ENCODE data around the gene COL1A2.

Gene COL1A2

DNA sequence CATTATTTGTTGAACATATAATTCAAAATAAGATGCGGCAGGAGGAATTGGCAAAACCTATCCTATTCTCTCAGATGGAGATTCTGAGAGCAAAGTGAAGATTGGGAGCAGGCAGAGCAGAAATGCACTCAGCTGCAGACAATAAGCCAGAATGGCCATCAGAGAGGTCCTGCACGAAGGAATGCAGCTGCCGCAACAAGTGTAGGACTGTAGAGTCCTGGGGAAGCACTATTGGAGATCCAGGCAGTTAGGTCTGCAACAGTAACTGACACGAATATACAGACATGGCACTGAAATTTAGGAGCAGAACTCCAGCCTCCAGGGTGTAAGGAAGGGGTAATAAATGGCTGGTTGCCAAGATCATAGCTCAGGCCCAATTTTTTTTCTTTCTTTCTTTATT lies 10.4 kb upstream of the COL1A2 start:
- DNase-seq (ENCODE audit: low spot score): no peak

DNA sequence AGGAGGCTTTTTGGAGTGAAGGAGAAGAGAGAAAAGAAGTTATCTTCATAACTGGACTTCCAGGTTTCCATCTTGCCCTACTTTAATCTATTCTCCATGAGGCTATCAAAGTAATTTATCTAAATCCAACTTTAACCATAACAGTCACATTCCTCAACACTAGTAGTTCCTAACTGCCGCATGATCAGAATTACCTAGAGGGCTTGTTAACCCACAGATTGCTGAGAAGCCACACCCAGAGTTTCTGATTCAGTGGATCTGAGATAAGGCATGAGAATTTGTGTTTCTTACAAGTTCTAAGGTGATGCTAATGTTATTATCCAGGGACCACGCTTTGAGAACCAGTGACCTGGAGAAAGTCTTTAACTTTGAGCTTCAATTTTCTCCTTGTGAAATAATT lies 8.3 kb upstream of the COL1A2 start:
- DNase-seq (ENCODE audit: low spot score): no peak

DNA sequence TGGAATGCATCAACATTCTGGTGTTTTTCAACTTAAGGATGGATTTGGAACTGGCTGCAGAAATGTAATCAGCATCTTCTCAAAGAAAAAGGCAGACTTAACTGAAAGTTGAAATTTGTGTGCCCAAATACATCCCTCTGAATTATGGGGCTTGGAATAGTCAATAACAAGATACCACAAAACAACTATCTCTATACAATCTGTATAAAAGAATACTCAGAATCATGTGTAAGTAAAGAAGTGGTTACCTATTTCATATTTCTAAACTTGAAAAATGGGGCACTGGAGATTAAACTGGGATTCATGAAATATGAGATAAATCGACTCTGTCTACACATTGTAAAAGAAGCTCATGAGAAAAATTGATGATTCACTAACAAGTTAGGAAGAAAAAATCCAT lies 6.2 kb upstream of the COL1A2 start:
- DNase-seq (ENCODE audit: low spot score): no peak

DNA sequence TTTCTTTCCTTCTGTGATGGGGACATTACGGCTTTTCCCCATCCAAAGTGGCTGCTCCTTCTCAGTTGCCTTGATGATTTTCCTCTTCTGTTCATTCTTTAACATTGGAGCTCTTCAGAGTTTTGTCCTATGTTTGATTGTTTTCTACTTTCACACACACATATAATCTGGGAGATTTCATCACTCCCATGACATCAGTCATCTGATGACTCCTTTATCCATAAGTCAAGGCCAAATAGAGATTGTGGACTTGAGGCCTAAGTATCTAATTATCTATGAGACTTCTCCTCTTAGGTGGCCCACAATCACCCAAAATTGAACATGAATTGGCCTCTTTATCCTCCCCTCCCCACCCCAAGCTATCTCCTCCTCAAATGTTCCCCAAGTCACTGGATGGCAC lies 5.3 kb upstream of the COL1A2 start:
- DNase-seq (ENCODE audit: low spot score): no peak

DNA sequence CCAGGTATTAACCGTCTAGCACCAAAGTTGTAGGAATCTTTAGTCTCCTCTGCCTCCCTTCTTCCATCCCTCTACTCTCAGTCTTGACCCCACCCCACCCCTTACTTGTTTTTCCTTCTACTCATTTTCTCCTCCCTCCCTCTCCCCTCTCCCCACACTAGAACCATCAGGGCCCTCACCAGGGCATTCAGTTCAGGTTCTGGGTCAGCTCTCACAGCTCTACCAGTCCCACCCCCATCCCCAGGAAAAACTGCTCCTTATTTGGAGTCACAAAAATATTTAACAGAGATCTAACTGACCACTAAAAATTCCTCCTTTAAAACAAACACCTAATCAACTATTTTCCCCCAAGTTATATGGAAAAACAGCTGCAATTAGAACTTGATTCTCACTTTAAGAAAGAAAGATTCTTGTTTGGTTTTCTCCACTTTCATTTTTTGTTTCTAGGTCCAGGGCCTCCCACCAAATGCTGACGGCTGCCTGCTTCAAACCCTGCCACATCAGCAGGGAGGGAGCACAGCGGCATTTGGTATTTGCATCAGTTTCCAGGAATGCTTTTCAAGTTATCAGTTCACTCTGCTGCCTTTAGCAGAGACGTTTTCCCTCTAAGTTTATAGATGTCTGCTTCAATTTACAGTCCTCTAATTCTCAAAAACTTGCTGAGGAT lies 2.8 kb upstream of the COL1A2 start:
- no peak for DNase-seq (ENCODE audit: low spot score)

- DNase-seq (ENCODE audit: low spot score): no peak
These were observed 2.3 kb upstream of the COL1A2 start for GRCh38 chr7:94392393-94392786.

GRCh38 chr7:94393246-94394108 lies 1.2 kb upstream of the COL1A2 start:
- DNase-seq (ENCODE audit: low spot score): no peak

DNA sequence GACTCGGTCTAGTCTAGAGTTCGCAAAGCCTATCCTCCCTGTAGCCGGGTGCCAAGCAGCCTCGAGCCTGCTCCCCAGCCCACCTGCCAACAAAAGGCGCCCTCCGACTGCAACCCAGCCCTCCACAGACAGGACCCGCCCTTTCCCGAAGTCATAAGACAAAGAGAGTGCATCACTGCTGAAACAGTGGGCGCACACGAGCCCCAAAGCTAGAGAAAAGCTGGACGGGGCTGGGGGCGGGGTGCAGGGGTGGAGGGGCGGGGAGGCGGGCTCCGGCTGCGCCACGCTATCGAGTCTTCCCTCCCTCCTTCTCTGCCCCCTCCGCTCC lies 622 bp upstream of the COL1A2 start:
- no peak for DNase-seq (ENCODE audit: low spot score)

DNA sequence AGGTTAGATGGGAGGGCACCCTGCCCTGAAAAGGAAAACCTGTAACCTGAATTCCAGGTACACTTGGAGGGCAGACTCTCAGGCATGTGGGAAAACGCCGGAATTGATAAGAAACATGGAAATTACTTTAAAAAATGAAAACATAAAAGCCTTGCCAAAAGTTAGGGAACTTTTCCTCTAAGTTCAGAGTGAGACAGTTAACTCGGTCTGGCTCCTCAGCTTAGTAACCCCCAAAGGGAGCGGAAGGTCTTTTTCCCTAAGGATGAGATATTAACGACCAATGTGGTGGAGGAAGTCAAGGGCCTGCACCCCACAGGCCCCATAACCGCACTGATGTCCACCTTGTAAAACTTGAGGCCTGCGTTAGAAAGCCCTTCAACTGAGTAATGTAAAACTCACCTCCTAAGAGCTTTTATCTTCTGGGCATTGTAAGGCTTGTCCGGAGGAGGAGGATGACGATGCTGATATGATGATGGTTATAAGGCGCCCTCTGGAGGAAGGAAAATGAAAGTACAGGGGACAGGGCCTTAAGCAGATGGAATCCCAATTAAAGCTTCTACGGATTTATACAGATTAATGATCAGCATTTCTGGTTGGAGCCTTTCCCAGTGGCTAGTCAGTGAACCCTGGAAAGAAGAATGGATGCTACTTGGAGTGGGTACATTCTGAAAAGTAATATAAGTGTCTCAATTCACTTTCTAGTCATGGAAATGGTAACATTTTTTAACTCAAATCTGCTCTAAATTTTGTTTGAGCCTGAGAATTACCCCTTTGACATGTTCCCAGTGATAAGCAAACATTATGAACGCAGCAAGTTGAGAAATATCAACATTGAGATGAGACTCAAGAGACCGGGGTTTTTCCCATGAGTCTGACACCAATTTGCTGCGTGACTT lies 694 bp downstream of the COL1A2 start:
- peak; percentile 82 for DNase-seq (ENCODE audit: low spot score)

GRCh38 chr7:94396037-94396431 lies 1.3 kb downstream of the COL1A2 start:
- DNase-seq (ENCODE audit: low spot score): no peak

DNA sequence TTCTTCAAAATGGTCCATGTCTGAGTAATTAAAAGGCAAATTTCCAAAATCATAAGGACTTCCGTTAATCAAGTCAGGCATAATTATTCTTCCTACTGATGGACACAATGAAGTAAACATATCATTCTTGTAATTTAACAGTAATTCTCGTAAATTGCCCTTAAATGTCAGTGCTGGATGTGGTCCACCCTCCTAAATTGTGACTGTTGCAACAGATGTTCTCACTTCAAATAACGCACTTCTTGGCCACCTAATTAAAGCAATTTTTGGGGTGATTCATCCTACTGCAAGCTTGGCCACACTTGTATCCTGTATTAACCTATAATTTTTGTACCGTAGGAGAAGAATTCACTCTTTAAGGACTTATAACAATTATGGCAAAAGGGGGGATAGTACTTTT lies 1.9 kb downstream of the COL1A2 start:
- no peak for DNase-seq (ENCODE audit: low spot score)

DNA sequence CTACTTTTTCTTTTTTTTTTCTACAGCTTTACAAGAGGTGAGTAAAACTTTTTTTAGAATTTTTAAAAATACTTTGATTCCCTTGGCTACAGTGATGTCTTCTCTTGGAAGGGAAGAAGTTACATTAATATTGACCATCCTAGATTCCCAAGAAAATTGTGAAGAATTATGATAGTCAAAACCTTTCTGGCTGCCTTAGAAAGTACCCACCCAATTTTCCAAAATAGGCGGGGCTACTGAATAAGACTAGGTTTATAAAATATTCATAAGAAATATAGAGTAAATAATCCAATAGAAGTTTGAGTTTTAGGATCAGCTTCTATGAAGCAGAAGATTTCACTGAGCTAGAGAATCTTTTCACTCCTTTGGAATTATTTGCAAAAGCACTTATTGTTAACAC lies 3.0 kb downstream of the COL1A2 start:
- DNase-seq (ENCODE audit: low spot score): no peak

DNA sequence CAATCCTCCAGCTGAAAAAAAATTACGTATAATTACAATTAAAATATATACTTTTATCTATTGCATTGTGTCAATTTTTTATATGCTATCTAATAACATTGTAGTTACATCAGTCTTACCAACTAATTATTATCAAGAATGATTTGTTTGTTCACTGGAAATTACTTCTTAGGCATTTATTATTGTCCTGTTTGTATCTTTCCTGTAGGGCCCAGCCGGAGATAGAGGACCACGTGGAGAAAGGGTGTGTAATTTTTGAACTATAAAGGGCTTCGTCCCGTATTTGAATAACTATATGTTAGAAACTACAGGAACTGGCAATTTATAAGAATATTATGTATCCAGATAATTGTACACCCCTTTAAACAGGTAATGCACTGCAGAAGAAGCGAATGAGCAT lies 4.1 kb downstream of the COL1A2 start:
- no peak for DNase-seq (ENCODE audit: low spot score)

DNA sequence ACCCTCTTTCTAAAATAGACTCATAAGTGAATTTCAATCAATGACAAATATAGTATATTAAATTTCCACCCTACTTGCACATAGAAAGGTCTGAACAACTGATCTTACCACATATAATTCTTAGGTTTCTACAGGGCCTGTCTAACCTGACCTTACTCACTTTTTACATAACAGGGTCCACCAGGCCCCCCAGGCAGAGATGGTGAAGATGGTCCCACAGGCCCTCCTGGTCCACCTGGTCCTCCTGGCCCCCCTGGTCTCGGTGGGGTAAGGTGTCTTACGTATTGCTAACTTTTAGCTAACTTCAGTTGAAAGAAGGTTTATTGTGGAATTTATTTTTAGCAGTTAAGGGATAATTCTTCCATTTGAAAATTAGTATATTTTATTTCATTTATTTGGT lies 5.3 kb downstream of the COL1A2 start:
- no peak for DNase-seq (ENCODE audit: low spot score)

DNA sequence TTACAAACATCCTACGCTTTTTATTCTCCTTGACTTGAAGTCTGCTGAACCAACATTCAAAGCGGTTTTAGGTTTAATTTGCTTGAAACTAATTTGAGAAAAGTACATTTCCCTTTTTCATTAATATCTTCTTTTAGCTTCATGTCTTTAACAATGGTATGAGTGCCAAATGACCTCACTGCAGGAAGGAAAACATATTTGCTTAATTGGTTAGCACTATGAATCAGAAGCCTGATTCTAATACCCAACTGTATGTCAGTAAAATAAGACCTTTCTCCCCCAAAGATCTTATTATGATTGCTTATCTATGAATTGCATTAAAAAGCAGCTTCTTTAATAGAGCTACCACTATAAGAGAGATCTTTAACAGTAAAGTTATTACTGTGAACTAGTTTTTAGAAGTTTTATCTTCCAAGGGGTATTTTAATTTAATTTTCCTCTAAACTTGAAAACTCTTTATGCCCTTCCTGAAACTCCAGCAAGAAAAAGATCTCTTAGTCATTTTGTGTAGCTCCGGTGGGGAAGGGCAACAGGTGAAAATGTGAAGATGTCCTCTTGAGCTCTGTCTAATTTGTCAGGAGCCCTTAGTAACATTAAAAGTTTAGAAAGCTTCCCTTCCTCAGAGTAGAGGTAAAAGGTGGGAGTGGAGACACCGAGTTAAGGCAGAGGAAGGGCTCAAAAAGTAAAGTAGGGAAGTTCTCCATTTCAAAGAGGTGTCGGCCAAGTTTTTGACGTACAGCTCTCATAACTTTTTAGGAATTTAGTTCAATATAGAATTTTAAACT lies 6.1 kb downstream of the COL1A2 start:
- no peak for DNase-seq (ENCODE audit: low spot score)

DNA sequence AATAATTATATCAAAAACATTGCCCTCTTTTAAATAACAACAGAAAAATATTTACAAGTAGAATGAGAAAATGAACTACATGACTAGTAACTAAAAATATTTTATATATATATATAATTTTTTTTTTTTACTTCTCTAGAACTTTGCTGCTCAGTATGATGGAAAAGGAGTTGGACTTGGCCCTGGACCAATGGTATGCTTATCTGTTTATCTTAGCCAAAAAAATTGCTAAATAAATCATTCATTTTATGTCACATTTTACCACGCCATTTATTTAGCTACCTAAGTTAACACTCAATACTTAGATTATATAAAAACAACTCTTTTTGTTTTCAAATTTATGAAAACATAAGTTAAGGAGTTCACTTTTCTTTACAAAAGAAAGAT lies 6.7 kb downstream of the COL1A2 start:
- DNase-seq (ENCODE audit: low spot score): no peak

DNA sequence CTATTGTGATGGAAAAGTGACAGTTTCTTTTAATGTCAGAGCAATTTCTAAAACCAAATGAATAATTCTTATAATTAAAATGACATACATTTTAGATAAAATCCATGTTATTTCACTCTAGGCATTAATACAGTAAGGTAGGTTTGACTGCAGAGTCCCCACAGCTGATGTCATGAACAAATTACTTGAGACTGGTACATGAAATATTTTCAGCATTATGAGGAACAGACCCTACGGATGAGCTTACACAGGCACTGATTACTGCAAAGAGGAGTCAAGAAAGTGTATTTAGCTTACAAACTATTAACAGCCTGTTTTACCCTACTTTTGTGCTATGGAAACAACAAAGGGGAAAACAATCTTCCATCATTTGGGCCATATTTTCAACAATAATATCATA lies 8.9 kb downstream of the COL1A2 start:
- DNase-seq (ENCODE audit: low spot score): no peak

- DNase-seq (ENCODE audit: low spot score): no peak
These were observed 10.8 kb downstream of the COL1A2 start for GRCh38 chr7:94405506-94405905.

DNA sequence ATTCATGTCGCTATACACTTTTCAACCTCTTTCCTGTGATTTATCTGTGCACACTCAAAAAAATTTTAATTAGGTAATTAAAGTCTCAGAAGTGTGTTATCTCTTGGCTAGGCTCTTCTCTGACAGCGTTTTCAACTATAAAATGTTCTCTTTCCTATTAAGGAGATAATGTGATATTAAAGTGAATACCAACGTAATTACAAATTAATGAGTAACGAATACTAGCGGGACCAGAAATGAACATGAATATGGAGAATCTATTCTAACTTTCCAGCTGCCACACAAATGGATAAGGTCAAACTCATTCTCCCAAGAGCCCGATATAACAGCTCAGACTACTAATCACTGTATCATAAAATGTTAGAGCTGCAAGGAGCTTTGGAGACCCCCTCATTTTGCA lies 12.0 kb downstream of the COL1A2 start:
- no peak for DNase-seq (ENCODE audit: low spot score)

GRCh38 chr7:94409200-94409948 lies 14.7 kb downstream of the COL1A2 start:
- DNase-seq (ENCODE audit: low spot score): no peak

GRCh38 chr7:94410413-94411187 lies 15.9 kb downstream of the COL1A2 start:
- DNase-seq (ENCODE audit: low spot score): no peak

Measured in kidney tubule cell (primary cell).